ENCODE data around the gene JSRP1.

The JSRP1 gene

GRCh38 chr19:2266183-2266993, 10.2 kb upstream of the JSRP1 start:
- no peak for DNase-seq (ENCODE audit: low read depth, low spot score)

DNA sequence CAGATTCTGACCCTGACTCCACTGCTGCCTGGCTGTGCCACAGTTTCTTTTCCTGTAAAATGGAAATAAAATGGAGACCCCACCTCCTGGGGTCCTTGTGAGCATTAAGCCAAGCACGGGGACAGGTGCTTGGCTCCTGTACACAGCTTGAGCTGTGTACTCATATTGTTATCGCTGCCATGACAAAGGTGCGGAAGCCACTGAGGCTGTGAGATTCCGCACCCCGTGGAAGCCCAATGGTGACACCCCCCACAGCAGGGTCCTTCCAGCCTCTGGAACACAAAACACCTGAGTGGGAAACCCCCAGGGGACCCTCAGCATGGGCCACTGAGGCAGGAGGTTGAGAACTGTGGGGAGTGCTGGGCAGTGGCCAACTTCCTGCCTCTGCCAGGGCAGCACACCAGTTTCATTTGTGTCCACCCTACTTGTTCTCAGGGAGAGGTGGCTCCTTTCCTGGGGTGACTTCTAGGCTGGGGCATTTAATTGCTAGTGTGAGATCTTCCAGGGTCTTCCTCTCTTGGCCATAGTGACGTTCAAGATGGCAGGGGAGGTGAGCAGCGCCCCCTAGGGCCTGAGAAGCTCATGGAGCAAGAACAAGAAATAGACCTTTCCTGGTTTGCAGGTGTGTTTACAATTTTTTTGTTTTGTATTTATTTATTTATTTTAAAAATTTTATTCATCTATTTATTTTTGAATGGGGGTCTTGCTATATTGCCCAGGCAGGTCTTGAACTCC, 5.4 kb upstream of the JSRP1 start:
- no peak for DNase-seq (ENCODE audit: low read depth, low spot score)

DNA sequence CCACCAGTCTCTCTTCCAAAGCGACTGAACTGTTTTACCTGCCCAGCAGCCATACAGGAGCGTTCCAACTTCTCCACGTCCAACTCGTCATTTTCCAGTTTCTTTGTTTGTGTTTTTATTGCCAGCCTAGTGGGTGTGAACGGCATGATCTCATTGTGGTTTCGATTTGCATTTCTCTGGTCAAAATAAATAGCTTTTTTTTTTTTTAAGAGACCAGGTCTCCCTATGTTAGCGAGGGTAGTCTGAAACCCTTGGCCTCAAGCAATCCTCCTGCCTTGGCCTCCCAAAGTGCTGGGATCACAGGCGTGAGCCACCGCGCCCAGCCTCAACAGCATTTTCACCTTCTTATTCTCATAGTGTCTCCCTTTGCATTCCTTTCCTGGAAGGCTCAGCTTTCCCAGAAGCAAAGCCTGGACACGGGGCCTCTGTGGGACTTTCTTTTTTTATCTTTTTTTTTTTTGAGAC, 4.2 kb upstream of the JSRP1 start:
- DNase-seq (ENCODE audit: low read depth, low spot score), result no peak

DNA sequence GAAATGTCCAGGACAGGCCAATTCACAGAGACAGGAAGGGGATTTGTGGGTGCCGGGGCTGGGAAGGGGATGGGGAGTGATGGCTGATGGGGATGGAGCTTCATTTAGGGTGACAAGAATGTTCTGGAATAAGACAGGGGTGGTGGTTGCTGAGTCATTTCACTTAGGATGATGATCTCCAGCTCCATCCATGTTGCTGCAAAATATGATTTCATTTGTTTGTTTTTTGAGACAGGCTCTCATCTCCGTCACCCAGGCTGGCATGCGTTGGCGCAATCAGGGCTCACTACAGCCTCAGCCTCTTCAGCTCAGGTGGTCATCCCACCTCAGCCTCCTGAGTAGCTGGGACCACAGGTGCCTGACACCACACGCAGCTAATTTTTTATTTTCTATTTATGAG, 3.1 kb upstream of the JSRP1 start:
- no peak for DNase-seq (ENCODE audit: low read depth, low spot score)

GRCh38 chr19:2255112-2255845, 938 bp downstream of the JSRP1 start:
- no peak for DNase-seq (ENCODE audit: low read depth, low spot score)

DNA sequence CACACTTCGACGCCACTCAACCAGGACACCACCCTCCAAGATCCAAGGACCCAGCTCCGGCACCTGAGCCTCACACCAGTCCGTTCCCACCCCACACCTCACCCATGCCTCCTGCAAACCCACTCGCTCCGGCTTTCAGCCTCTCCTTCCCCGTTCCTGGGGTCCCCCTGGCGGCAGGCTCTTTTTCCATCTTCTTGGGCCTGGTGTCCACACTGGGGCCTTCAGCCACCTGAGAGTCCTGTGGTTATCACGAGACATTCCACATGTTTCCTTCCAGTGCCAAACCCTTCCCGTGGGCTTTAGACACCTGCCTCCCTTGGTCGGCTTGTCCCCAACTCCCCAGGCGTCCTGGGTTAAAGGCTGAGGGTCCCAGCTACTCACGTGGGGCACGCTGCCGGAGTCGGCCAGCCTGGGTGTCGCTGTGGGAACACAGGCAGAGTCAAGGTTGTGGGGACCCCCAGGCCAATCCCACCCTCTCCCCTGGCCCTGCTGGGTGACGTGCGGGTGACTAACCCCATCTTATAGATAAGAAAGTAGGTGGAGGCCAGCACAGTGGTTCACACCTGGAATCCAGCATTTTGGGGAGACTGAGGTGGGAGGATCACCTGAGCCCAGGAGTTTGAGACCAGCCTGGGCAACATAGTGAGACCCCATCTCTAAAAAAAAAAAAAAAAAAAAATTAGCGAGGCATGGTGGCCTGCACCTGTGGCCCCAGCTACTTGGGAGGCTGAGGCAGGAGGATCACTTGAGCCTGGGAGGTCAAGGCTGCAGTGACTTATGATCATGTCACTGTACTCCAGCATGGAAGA, 1.9 kb downstream of the JSRP1 start:
- DNase-seq (ENCODE audit: low read depth, low spot score), result no peak

GRCh38 chr19:2253106-2254063, 2.8 kb downstream of the JSRP1 start:
- DNase-seq (ENCODE audit: low read depth, low spot score), result no peak

GRCh38 chr19:2252797-2253105, 3.5 kb downstream of the JSRP1 start:
- DNase-seq (ENCODE audit: low read depth, low spot score), result no peak

GRCh38 chr19:2252055-2252796, 4.0 kb downstream of the JSRP1 start:
- no peak for DNase-seq (ENCODE audit: low read depth, low spot score)

- no peak for DNase-seq (ENCODE audit: low read depth, low spot score)
These were observed 4.8 kb downstream of the JSRP1 start for GRCh38 chr19:2251106-2252054.

DNA sequence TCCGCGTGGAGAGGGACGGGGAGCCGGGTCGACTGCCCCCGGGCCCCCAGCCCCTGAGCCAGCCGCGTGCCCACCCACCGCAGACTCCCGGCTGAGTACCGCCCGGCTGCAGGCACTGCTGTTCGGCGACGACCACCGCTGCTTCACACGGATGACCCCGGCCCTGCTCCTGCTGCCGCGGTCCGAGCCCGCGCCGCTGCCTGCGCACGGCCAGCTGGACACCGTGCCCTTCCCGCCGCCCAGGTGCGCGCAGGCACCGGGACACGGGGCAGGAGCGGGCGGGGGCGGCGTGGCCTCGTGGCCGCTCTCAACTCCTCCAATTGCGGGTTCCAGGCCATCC, 5.5 kb downstream of the JSRP1 start:
- no peak for DNase-seq (ENCODE audit: low read depth, low spot score)

DNA sequence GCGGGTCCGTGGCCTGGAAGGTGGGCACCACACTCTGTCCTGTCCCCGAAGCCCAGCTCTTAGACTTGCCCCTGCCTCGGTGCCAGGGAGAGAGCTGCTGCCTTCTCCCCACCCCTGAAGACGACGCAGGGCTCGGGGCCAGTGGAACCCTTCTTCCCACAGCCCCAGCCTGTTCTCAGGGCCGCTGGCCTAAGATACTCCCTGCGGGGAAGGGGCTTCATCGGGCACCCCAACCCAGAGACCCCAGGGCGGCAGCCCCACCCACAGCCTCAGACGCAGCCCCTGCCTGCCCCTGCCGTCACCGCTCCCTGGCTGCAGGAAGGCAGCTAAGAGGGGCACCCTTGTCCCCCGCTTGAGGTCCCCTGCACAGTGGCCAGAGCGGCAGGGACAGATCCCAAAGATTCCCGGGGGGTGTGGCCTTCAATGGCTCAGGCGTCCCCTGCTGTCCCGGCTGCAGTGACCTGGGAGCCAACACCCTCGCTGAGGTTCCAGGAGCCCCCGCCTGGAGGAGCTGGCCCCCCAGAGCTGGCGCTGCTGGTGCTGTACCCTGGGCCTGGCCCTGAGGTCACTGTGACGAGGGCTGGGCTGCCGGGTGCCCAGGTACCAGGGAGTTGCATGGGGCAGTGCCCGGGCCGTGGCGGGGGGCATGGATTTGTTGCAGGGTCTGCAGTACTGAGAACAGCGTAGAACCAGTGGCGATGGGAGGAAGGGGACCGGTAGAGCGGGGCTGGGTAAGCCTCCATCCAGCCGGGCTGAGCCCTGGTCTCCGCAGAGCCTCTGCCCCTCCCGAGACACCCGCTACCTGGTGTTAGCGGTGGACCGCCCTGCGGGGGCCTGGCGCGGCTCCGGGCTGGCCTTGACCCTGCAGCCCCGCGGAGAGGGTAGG, 6.1 kb downstream of the JSRP1 start:
- DNase-seq (ENCODE audit: low read depth, low spot score), result no peak

DNA sequence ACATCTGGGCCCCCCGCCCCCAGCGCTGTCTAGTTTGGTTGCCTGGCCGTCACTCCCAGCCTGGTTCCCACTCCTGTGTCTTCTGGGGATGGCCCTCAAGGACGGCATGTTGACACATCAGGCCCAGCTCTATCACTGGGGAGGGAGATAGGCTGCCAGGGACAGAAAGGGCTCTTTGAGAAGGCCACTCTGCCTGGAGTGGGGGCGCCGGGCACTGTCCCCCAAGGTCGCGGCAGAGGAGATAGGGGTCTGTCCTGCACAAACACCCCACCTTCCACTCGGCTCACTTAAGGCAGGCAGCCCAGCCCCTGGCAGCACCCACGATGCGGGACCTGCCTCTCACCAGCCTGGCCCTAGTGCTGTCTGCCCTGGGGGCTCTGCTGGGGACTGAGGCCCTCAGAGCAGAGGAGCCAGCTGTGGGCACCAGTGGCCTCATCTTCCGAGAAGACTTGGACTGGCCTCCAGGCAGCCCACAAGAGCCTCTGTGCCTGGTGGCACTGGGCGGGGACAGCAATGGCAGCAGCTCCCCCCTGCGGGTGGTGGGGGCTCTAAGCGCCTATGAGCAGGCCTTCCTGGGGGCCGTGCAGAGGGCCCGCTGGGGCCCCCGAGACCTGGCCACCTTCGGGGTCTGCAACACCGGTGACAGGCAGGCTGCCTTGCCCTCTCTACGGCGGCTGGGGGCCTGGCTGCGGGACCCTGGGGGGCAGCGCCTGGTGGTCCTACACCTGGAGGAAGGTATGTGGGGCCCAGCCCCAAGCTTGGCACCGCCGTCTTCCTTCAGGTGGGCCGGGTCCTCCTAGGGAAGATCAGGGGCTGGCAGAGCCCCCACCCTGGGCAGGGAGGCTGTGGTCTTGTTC, 7.0 kb downstream of the JSRP1 start, which contains the start of gene AMH:
Gene AMH, plus strand, starts transcription at position 314 of the 857 bp plus-strand sequence. Its CDS starts 10 bp downstream, at position 324.
- DNase-seq (ENCODE audit: low read depth, low spot score), result no peak

DNA sequence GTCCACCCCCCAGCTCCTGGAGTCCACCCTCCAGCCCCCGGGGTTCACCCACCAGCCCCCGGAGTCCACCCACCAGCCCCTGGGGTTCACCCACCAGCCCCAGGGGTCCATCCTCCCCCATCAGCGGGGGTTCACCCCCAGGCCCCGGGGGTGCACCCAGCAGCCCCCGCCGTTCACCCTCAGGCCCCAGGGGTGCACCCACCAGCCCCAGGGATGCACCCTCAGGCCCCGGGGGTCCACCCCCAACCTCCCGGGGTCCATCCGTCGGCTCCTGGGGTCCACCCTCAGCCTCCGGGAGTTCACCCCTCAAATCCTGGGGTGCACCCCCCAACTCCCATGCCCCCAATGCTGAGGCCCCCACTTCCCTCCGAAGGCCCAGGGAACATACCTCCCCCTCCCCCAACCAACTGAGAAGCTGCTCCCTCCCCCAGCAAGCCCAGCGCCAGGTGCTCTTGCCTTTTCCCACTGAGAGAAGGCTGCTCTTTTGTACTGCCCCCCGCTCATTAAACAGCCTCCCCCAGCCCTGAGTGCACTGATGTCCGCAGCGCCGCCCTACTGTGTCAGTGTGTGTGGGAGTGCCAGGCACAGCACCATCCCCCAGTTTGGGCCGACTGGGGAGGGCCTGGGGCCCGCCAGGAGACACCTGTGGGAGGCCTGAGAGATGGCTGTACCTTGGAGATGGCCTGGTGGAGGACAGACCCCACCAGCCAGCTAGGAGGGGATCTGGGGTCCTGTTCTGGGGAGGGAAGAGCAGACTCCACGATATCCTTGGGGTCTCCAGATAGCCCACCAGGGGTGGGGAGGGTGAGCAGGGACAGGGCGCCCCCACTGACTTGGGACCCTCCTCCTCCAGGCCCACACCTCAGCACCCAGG, 7.8 kb downstream of the JSRP1 start:
- DNase-seq (ENCODE audit: low read depth, low spot score), result no peak

DNA sequence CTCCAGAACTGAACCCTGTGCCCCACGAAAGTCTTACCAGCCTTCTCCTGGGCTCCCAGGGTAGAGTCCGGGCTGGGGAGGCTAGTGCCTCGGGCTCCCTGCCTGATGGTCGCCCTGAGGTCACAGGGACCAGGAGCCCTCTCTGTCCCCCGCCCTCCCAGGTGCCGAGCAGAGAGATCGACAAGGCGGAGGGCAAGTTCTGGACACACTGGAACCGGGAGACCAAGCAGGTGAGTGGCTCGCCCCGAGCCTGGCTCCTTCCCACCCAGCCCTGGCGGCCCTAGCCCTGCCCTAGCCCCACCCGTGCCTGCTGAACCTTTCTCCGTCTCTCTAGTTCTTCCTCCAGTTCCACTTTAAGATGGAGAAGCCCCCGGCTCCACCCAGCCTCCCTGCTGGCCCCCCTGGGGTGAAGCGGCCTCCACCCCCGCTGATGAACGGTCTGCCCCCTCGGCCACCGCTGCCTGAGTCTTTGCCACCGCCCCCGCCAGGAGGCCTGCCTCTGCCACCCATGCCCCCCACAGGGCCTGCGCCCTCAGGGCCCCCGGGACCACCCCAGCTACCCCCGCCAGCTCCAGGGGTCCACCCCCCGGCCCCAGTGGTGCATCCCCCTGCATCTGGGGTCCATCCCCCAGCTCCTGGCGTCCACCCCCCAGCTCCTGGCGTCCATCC, 8.7 kb downstream of the JSRP1 start:
- DNase-seq (ENCODE audit: low read depth, low spot score), result no peak

Data from activated CD4-positive, CD25-positive, alpha-beta regulatory T cell treated with anti-CD3 and anti-CD28 coated beads, Interleukin-2, amount 50 U/mL, for 16 hours (primary cell).